Kidney epithelial cell (primary cell): Measurements from ENCODE around the gene DCAF5. TPM values are rescaled to one million over a fixed set of nuclear protein-coding genes. Genes with fewer than 3 reads are reported as not detected.

Experiments
- DNase-seq: peaks from one replicate; pipeline ENCODE4 v3.0.0-alpha.2; 2010; ENCODE audit warnings: low read depth
- H3K27me3 ChIP-seq: 2 replicates; pipeline ENCODE4 v1.6.0; 2011; ENCODE audit warnings: low read length; ENCODE audit not compliant: control insufficient read depth, insufficient read depth
- H3K36me3 ChIP-seq: 2 replicates; pipeline ENCODE4 v1.5.1; 2011; ENCODE audit warnings: low read length; ENCODE audit not compliant: control insufficient read depth, insufficient read depth
- H3K4me3 ChIP-seq: 2 replicates; pipeline ENCODE4 v1.5.1; 2011; ENCODE audit warnings: low read depth, mild to moderate bottlenecking, control low read depth, low read length
- total RNA-seq: library from RNA; depleted of rRNA; stranded (reverse); fragments of >200 nt; gene quantifications from 2 replicates; pipeline ENCODE4 v1.2.3, GENCODE V29; 2015
- TF ChIP-seq, protein P1 (sequence below): IDR thresholded peaks from 2 replicates; pipeline ENCODE4 v1.5.1; 2011; ENCODE audit warnings: mild to moderate bottlenecking, moderate library complexity, low read length, control low read depth, inconsistent platforms; ENCODE audit not compliant: insufficient read depth, poor library complexity, severe bottlenecking

Gene DCAF5
- total RNA-seq, 1 donor from 2014 or later: 23.6 TPM

DNA sequence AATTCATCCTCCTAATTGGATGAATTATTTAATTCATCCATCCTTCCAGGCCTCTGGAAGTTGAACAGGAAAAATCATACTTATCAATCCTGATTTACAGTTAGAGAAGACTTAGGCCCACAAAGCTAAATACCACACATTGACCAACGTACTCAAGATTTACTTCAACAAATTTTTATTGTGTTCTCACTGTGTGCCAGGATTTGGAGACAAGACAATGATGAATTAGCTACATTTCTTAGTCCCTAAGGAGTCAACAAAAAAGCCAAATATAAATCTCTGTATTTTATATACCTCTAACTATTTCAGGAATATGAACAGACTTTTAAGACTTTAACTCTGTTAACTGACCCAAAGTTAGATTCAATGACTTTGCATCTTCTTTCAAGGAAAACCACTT is 63.9 kb downstream of the DCAF5 start:
- TF ChIP-seq, protein P1, sequence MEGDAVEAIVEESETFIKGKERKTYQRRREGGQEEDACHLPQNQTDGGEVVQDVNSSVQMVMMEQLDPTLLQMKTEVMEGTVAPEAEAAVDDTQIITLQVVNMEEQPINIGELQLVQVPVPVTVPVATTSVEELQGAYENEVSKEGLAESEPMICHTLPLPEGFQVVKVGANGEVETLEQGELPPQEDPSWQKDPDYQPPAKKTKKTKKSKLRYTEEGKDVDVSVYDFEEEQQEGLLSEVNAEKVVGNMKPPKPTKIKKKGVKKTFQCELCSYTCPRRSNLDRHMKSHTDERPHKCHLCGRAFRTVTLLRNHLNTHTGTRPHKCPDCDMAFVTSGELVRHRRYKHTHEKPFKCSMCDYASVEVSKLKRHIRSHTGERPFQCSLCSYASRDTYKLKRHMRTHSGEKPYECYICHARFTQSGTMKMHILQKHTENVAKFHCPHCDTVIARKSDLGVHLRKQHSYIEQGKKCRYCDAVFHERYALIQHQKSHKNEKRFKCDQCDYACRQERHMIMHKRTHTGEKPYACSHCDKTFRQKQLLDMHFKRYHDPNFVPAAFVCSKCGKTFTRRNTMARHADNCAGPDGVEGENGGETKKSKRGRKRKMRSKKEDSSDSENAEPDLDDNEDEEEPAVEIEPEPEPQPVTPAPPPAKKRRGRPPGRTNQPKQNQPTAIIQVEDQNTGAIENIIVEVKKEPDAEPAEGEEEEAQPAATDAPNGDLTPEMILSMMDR: no peak
- no peaks in the 10 kb centered on the region for H3K27me3 ChIP-seq
- H3K4me3 ChIP-seq: no peak overlapping the region
- H3K36me3 ChIP-seq: peaks cover 1% of the 10 kb centered on the region
- no peak for DNase-seq

DNA sequence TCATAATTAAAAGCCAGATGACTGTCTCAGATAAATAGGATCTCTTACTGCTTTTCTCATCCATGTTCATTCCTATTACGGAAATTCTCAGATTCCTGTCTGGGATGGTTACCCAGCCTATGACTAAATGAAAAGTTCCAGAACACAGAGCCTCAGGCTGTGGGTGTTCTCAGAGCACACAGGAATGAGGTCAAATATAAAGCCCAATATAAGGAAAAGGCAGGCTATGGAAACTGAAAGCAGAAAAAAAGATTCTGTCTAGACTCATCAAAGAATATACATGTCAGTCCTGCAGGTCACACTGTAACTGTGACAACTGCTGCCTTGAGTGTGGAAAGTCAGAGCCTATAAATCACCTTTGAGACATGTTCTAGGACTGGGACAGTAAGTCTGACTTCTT is 64.3 kb downstream of the DCAF5 start:
- H3K36me3 ChIP-seq: peaks cover 1% of the 10 kb centered on the region
- TF ChIP-seq, protein P1: no peak
- no peak for DNase-seq
- no peak overlapping the region for H3K4me3 ChIP-seq
- no peaks in the 10 kb centered on the region for H3K27me3 ChIP-seq

DNA sequence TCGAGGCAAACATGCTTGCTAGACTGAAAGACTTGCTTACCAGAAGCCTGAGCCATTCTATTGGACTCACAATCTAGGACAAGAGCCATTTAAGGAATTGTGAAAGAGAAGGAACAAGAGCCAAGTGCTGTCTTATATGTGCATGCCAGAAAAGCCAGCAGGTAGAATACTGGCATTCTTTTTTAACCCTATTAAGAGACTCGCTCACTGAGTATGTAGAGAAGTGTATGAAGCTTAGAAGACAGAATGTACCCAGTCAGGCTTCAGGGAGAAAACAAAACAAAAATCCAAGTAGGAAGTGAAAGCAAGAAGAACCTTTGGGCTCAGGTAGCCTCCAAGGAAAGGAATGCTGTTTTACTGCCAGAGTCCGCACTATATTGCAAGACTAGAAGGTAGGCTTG is 65.9 kb downstream of the DCAF5 start:
- peak; percentile 54 for DNase-seq
- TF ChIP-seq, protein P1: no peak
- H3K27me3 ChIP-seq: no peaks in the 10 kb centered on the region
- H3K4me3 ChIP-seq: no peak overlapping the region
- peaks cover 1% of the 10 kb centered on the region for H3K36me3 ChIP-seq

DNA sequence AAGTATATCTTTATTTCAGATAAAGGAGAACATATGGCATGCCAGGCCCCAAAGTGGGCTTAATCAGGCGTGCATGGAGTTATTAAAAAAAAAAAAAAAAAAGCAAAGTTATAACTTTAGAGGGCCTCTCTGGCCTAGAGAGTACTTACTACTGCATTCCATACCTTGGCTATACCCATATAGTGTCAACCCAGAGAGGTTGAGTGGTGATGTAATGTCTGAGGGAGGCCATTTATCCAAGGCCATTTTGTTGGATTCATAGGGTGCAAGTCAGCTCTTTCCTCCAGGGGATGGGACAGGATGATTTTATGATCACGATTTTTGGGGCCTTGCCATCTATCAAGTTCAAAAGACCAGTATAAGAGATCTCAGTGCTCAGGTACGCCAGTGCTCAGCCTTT is 66.4 kb downstream of the DCAF5 start:
- Histone ChIP-seq H3K4me3 (no peak overlapping the region), H3K27me3 (no peaks in the 10 kb centered on the region), H3K36me3 (peaks cover 1% of the 10 kb centered on the region)
- no peak for DNase-seq
- TF ChIP-seq, protein P1: no peak

DNA sequence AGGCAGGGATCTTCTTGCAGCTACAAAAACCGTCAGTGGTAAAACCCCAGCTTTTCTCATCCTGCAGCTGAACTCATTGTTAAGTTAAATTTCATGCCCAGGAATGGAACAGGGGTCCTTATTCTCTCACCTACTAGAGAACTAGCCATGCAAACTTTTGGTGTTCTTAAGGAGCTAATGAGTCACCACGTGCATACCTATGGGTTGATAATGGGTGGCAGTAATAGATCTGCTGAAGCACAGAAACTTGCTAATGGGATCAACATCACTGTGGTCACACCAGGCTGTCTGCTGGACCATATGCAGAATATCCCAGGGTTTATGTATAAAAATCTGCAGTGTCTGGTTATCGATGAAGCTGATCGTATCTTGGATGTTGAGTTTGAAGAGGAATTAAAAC is 68.9 kb downstream of the DCAF5 start:
- H3K4me3 ChIP-seq: no peak overlapping the region
- no peaks in the 10 kb centered on the region for H3K27me3 ChIP-seq
- TF ChIP-seq, protein P1: no peak
- H3K36me3 ChIP-seq: peaks cover 1% of the 10 kb centered on the region
- no peak for DNase-seq

DNA sequence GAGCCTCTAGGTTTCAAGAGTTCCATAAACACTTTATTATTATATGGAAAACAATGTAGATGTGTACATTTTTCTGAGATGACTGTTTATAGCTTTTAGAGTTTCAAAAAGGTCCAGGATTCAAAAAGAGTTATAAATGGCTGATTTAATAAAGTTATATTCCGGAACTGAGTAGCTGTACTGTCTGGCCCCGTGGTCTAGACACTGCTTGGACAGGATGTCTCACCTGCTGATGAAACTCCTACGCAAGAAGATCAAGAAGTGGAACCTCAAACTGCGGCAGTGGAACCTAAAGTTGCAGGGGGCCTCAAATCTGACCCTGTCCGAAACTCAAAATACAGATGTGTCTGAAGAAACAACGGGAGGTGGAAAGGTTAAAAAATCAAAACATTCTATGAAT is 69.7 kb downstream of the DCAF5 start:
- H3K27me3 ChIP-seq: no peaks in the 10 kb centered on the region
- H3K4me3 ChIP-seq: no peak overlapping the region
- TF ChIP-seq, protein P1: no peak
- no peak for DNase-seq
- peaks cover 1% of the 10 kb centered on the region for H3K36me3 ChIP-seq
